GM19351 (cell line): Measurements from ENCODE around the gene FER.
A peak's percentile ranks its signal among the peaks of the same experiment; 100 is the strongest.
"Not testable (repeated sequence)": the region's sequence is repeated elsewhere in the genome, so short reads cannot be mapped to it uniquely, and the experiment has no call there.

Experiments used
- ATAC-seq: cut with Tn5 transposase; IDR thresholded peaks from one replicate; pipeline ENCODE4 v1.9.1; 2021; ENCODE audit warnings: mild to moderate bottlenecking, moderate library complexity; ENCODE audit not compliant: unreplicated experiment

The FER gene

DNA sequence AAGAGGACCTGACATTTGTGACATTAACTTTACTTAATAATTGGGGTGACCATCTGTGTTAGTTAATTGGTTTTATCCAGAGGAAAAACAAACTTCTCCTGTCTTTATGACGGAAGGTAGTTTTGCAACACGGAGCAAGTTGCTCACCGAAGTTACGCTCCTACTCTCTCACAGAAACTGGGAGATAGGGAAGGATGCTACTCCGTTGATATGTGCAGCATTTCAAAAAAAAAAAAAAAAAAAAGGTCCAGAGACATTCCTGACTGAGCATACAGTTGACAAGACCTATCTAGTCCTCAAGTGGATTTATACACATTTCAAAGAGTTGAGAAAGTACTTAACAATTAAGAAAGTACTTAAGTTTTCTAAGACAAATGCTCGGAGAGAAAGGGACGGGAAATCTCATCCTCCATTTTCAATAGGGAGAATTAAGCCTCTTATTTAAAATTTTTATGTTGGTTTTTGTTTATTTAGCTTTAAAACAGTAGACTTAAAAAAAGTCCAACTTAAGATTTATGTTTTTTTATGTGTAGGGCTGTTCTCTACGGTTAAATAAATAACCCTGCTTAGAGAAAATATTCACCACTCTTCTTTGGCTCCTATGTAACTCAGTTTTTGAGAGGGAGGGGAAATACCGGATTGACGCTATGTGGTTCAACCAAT lies 455 bp upstream of the FER start:
- no peak for ATAC-seq

DNA sequence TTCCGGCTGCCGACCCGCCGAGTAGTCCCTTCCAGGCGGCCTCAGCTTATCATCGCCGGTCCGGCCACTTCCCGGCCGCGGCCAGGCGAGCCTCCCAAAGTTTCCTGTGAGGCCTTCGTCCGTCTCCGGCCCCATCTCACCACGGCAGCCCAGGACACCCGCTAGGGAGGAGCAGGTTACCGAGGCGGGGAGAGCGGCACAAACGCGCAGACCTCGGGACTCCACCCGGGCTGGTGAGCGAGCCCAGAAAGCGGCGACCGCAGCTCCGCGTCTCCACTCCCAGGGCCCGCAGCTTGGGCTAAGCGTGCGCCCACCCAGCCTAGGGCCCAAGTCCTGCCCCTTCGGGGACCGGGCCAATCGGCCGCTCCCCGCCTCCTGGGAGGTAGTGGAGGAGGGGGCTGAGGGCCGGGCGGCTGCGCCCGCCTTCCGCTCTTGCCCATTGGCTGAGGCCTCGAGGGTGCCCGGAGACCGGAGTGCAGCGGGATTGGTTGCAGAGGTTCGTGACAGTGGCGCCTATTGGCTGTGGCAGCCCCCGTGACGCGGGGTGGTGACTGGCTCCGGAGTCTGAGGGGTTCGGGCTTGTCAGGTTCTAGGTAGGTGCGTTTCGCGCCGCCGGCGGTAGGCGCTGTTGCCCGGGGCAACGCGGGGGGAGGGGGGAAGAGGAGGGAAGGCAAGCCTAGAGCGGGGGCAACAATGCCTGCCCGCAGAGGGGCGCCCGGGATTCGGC lies 867 bp downstream of the FER start:
- ATAC-seq, result peak; percentile 93

DNA sequence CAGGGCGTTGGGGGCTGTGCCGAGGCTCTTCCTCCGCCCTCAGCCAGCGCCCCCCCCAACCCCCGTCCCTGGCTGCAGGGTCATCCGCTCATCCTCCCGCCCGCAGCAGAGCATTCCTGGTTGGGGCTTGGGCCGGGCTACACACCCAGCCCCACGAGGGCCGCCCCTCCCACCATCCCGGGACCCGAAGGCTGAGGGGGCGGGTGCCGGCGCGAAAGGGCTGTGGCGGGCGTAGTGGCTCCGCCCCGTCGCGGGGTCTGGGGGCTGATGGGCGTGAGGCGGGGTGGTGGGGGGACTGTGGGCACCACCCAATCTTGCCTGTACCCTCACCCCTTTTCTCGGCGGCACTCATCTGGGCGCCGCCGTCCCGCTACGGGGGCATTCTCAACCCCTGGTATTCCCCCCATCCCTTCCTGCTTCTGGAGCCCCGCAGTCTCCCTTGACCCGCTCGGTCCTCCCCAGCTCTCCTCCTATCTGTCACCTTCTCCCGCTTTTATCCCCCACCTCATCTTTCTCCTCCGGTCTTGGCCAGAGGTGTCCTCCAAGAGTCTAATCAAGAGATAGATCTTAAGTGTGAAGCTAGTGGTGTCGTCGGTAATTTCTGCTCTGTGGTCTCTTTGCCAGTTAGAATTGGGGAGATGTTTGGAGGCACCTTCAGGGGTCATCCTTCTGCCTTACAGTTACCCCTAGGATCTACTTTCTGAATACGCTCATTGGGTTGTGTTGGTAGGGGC lies 1.6 kb downstream of the FER start:
- peak; percentile 32 for ATAC-seq

DNA sequence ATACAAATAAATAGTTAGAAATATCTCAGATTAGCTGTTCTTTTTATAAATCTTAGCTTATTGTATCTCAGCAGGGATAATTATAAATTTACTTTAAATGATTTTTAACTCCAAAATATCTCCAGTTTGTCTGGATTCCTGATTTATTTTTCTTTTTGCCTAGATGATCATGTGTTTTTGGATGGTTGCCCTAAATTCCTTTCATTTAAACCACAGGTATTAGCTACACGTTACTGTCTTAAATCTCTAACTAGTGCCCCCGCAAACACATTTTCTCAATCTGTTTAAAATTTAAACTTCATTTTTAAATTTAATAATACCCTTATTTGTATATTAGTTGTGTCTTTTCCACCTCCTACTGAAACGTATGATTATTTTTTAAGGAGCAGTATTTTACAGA lies 5.6 kb downstream of the FER start:
- ATAC-seq, result no peak

DNA sequence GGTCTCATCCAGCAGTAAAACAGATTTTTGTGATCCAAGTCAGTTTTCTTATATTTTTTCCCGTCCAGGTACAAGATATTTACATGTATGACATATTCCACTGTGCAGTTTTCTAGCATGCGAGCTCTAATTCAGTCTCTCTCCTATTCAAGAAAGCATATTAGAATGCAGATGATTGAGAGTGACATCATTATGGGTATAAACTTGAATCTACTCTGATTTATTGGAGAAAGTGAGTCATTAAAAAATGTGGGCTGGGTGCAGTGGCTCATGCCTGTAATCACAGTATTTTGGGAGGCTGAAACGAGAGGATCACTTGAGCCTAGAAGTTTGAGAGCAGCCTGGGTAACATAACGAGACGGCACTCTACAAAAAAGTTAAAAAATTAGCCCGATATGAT lies 6.2 kb downstream of the FER start:
- no peak for ATAC-seq

GRCh38 chr5:108760512-108760911 lies 12.8 kb downstream of the FER start:
- ATAC-seq, result no peak

DNA sequence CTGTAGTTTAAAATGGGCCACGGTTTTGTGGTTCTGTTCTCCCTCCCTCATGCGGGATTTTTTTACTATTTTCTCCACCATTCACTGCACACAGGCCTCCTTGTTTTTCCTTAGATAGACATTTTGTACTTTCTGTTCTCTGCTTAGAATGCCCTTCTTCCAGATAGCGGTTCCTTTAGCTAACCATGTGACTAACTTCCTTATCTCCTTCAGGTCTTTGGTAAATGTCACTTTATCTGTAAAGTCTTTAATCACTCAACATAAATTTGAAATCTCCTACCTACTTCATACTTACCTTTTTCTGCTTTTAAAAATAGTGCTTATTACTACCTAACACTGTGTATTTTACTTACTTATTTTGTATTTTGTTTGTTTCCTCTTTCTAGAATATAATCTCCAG lies 15.0 kb downstream of the FER start:
- ATAC-seq, result no peak

- no peak for ATAC-seq
Measured at GRCh38 chr5:108763222-108763916, 15.7 kb downstream of the FER start.

- ATAC-seq, result no peak
Measured at GRCh38 chr5:108765647-108766046, 17.9 kb downstream of the FER start.

DNA sequence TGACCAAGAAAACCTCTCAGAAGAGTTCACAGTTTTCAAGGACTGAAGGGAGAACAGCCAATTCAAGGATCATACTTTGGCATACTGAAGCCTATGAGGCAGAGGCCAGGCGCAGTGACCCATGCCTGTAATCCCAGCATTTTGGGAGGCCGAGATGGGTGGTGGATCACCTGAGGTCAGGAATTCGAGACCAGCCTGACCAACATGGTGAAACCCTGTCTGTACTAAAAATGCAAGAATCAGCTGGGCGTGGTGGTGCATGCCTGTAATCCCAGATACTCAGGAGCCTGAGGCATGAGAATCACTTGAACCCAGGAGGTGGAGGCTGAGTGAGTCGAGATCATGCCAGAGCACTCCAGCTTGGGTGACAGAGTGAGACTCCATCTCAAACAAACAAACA lies 19.2 kb downstream of the FER start:
- ATAC-seq, result not testable (repeated sequence)

DNA sequence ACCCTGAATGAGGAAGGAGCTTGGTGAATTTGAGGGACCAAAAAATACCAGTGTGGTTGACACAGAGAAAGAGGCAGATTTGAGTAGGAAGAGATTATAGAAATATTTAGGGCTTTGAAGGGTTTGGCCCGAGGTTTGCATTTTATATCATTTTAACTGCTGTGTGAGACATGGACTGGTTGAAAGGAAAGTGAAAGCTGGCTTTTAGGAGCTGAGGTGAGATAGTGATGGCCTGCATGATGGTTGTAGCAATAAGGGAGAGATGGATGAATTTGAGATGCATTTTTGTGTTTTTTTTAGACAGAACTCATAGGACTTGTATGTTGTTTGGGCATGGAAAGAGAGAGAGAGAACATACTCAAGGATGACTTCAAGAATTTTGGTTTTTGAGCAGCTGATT lies 21.7 kb downstream of the FER start:
- peak; percentile 75 for ATAC-seq

DNA sequence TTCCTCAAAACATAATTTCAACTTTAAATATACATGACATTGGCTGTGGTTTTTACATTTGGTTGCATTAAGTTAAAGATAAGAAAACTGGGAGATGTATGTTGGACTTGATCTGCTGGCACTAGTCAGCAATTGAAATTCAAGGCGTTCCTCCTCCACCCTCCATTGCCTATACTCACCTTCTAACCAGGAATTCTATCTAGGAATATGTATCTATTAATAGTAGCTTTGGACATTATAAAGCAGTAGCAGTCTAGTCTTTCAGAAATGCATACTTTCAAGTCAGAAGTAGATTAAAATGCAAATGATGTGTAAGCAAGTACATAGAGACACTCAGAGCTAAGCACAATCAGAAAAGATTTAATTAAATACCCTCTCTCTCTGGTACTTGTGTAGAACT lies 24.9 kb downstream of the FER start:
- no peak for ATAC-seq

DNA sequence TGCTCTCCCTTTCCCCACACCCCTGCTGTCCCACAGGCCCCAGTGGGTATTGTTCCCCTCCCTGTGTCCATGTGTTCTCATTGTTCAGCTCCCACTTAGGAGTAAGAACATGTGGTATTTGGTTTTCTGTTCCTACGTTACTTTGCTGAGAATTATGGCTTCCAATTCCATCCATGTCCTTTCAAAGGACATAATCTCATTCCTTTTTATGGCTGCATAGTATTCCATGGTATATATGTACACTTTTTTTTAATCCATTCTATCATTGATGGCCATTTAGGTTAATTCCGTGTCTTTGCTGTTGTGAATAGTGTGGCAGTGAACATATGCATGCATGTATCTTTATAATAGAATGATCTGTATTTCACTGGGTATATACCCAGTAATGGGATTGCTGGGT lies 25.6 kb downstream of the FER start:
- ATAC-seq, result no peak

DNA sequence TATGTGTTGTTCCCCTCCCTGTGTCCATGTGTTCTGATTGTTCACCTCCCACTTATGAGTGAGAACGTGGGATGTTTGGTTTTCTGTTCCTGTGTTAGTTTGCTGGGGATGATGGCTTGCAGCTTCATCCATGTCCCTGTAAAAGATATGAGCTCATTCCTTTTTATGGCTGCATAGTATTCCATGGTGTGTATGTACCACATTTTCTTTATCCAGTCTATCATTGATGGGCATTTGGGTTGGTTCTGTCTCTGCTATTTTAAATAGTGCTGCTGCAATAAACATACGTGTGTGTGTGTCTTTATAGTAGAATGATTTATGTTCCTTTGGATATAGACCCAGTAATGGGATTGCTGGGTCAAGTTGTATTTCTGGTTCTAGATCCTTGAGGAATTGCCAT lies 26.4 kb downstream of the FER start:
- not testable (repeated sequence) for ATAC-seq

DNA sequence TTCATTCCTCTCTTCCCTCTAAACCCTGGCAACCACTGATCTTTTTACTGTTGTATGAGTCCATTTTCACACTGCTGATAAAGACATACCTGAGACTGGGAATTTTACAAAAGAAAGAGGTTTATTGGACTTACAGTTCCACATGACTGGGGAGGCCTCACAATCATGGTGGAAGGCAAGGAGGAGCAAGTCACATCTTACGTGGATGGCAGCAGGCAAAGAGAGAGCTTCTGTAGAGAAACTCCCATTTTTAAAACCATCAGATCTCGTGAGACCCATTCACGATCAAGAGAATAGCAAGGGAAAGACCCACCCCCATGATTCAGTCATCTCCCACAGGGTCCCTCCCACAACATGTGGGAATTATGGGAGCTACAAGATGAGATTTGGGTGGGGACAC lies 29.9 kb downstream of the FER start:
- ATAC-seq, result not testable (repeated sequence)

- ATAC-seq, result not testable (repeated sequence)
Measured at GRCh38 chr5:108784577-108784976, 36.9 kb downstream of the FER start.

- ATAC-seq, result no peak
Measured at GRCh38 chr5:108786806-108787483, 39.2 kb downstream of the FER start.

DNA sequence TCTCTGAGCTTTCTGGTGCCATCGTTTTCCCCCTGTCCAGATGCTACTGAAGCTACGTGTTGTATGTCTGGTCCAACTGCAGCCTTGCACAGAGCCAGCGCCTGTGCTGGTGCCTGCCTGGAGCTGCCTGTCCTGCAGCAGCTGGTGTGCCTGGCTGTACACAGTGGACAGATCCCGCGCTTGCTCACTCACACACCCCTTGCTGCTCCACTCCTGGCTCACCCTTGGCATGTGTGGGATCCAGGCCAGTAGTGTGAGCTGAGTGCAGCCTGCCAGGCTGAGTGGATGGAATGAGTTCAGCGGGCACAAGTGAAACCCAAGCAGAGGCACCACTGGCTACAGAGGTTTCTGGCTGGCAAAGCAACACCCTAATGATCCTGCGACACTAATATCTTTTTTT lies 40.4 kb downstream of the FER start:
- ATAC-seq, result no peak

DNA sequence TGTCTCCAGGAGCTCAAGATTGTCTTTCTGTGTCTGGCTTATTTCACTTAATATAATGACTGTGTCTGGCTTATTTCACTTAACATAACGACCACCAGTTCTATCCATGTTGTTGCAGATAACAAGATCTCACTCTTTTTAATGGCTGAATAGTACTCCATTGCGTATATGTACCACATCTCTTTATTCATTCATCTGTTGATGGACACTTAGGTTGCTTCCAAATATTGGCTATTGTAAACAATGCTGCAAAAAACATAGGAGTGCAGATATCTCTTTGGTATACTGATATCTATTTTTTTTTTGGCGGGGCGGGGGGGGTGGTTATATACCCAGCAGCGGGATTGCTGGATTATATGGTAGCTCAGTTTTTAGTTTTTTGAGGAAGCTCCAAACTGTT lies 45.5 kb downstream of the FER start:
- no peak for ATAC-seq

- not testable (repeated sequence) for ATAC-seq
Measured at GRCh38 chr5:108794349-108794748, 46.7 kb downstream of the FER start.

- no peak for ATAC-seq
Measured at GRCh38 chr5:108797396-108797795, 49.7 kb downstream of the FER start.
